ENCODE data around the gene PAPLN.

Gene PAPLN

GRCh38 chr14:73230051-73230450, 7.3 kb upstream of the PAPLN start:
- no peak for DNase-seq (ENCODE audit: low read depth in 2 of 2)

GRCh38 chr14:73231981-73232851, 5.1 kb upstream of the PAPLN start:
- DNase-seq (ENCODE audit: low read depth in 2 of 2), result no peak

- no peak for DNase-seq (ENCODE audit: low read depth in 2 of 2)
These were observed 4.3 kb upstream of the PAPLN start for GRCh38 chr14:73232984-73233383.

- DNase-seq (ENCODE audit: low read depth in 2 of 2), result no peak
These were observed 3.7 kb upstream of the PAPLN start for GRCh38 chr14:73233564-73233963.

GRCh38 chr14:73234029-73234428, 3.3 kb upstream of the PAPLN start:
- no peak for DNase-seq (ENCODE audit: low read depth in 2 of 2)

GRCh38 chr14:73234586-73235394, 2.5 kb upstream of the PAPLN start:
- no peak for DNase-seq (ENCODE audit: low read depth in 2 of 2)

- DNase-seq (ENCODE audit: low read depth in 2 of 2), result no peak
These were observed 1.7 kb upstream of the PAPLN start for GRCh38 chr14:73235531-73236155.

- no peak for DNase-seq (ENCODE audit: low read depth in 2 of 2)
These were observed 1.1 kb upstream of the PAPLN start for GRCh38 chr14:73236157-73236556.

- DNase-seq (ENCODE audit: low read depth in 2 of 2), result no peak
These were observed 521 bp upstream of the PAPLN start for GRCh38 chr14:73236752-73237218.

- no peak for DNase-seq (ENCODE audit: low read depth in 2 of 2)
These were observed 599 bp downstream of the PAPLN start for GRCh38 chr14:73237786-73238423.

- no peak for DNase-seq (ENCODE audit: low read depth in 2 of 2)
These were observed 1.1 kb downstream of the PAPLN start for GRCh38 chr14:73238424-73238852.

- DNase-seq (ENCODE audit: low read depth in 2 of 2), result no peak
These were observed 1.6 kb downstream of the PAPLN start for GRCh38 chr14:73238941-73239340.

- DNase-seq (ENCODE audit: low read depth in 2 of 2), result no peak
These were observed 2.3 kb downstream of the PAPLN start for GRCh38 chr14:73239393-73240241.

- DNase-seq (ENCODE audit: low read depth in 2 of 2), result no peak
These were observed 3.6 kb downstream of the PAPLN start for GRCh38 chr14:73240816-73241480.

- DNase-seq (ENCODE audit: low read depth in 2 of 2), result no peak
These were observed 4.3 kb downstream of the PAPLN start for GRCh38 chr14:73241481-73242165.

- DNase-seq (ENCODE audit: low read depth in 2 of 2), result no peak
These were observed 5.1 kb downstream of the PAPLN start for GRCh38 chr14:73242357-73242901.

GRCh38 chr14:73243341-73243740, 6.0 kb downstream of the PAPLN start:
- no peak for DNase-seq (ENCODE audit: low read depth in 2 of 2)

GRCh38 chr14:73243748-73244147, 6.4 kb downstream of the PAPLN start:
- no peak for DNase-seq (ENCODE audit: low read depth in 2 of 2)

GRCh38 chr14:73244541-73245290, 7.4 kb downstream of the PAPLN start:
- DNase-seq (ENCODE audit: low read depth in 2 of 2), result no peak

Measured in stimulated activated CD8-positive, alpha-beta memory T cell treated with anti-CD3 and anti-CD28 coated beads, Interleukin-7, amount 100 ng/mL, for 1 hour (primary cell).